Measurements from ENCODE around the gene BICRA. TPM values are rescaled to one million over a fixed set of nuclear protein-coding genes. Genes with fewer than 3 reads are reported as not detected.

BICRA gene
- total RNA-seq, 4 donors from 2014 or later, result 8.4 to 35.2 (median 28.7) TPM

DNA sequence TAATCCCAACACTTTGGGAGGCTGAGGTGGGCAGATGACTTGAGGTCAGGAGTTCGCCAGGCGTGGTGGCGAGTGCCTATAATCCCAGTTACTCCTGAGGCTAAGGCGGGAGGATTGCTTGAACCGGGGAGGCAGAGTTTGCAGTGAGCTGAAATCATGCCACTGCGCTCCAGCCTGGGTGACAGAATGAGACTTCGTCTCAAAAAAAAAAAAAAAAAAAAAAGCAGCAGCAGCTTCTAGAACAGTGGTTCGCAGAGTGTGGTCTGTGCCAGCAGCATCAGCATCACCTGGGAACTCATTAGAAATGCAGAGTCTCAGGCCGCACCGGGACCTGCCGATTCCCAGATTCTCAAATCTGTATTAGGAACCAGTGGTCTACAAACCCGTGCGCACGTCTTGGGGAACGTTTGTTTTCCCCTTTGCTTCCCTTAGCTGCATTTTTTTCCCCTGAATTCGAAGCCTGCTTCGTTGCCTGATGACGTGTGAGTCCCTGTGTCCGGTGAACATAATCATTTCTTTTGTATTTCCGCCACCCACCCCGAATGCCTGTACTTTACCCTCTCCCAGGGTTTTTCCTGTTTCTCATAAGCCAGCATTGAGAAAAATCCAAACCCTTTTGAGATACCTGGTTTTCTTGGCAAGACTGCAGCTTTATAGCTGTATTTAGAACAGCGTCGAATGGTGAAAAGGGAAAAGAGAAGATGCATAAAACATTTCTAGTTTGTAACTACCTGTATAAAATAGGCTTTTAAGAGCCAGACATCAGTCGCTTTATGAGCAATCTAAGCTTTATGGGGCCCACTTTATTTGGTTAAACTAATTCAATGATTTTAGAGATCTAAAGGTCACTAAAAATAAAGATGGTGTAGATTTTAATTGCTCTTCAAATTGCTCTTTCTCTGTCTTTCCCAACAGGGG, 49.8 kb downstream of the BICRA start:
- peak overlapping the region; percentile 88 to 99 (median 93) for H3K27ac ChIP-seq
- no peaks in the 10 kb centered on the region for H3K36me3 ChIP-seq
- intact Hi-C loops (cut with DNase I; ENCODE audit: low total_unique reads), result no loop called here
- in situ Hi-C loops (cut with MboI; ENCODE audit: low sequenced_read_pairs in 4 of 4), result no loop called here
- DNase-seq (no peak), ATAC-seq (no peak)
- H3K9me3 ChIP-seq, result no peaks in the 10 kb centered on the region
- peaks cover 59 to 64% of the 10 kb centered on the region in 2 donors for H3K4me1 ChIP-seq
- H3K27me3 ChIP-seq, result no peaks in the 10 kb centered on the region
- TF ChIP-seq, protein P1, sequence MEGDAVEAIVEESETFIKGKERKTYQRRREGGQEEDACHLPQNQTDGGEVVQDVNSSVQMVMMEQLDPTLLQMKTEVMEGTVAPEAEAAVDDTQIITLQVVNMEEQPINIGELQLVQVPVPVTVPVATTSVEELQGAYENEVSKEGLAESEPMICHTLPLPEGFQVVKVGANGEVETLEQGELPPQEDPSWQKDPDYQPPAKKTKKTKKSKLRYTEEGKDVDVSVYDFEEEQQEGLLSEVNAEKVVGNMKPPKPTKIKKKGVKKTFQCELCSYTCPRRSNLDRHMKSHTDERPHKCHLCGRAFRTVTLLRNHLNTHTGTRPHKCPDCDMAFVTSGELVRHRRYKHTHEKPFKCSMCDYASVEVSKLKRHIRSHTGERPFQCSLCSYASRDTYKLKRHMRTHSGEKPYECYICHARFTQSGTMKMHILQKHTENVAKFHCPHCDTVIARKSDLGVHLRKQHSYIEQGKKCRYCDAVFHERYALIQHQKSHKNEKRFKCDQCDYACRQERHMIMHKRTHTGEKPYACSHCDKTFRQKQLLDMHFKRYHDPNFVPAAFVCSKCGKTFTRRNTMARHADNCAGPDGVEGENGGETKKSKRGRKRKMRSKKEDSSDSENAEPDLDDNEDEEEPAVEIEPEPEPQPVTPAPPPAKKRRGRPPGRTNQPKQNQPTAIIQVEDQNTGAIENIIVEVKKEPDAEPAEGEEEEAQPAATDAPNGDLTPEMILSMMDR (IDR thresholded peaks at IDR 0.05 in 4 of 5, conservative IDR thresholded peaks at IDR 0.05 in 1 of 5), result no peak
- TF ChIP-seq POLR2A (IDR thresholded peaks at IDR 0.05), result no peak
- H3K4me3 ChIP-seq, result no peak overlapping the region

DNA sequence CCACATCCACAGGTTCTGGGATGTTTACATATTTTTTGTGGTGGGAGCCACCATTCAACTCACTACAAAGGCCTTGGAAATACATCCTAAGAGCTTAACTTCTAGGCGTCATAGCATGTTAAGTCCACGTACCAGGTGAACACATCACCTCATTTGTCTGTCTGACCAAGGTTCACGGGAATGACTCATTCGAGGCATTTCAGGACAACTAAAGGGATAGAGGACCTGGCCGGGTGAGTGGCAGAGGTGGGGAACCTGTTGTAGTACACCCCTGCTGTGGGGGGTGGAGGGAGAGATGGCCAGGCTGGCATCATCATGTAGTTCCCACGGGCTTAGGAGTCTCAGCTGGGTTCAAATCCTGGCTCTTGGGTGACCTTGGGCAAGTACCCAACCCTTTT, 51.5 kb downstream of the BICRA start:
- peak overlapping the region; percentile 88 to 99 (median 93) for H3K27ac ChIP-seq
- no peaks in the 10 kb centered on the region for H3K27me3 ChIP-seq
- peak in 1 of 2 donors; percentile 46 for DNase-seq
- ATAC-seq, result no peak
- no peaks in the 10 kb centered on the region for H3K36me3 ChIP-seq
- no peaks in the 10 kb centered on the region for H3K9me3 ChIP-seq
- intact Hi-C loops (cut with DNase I; ENCODE audit: low total_unique reads), result no loop called here
- TF ChIP-seq POLR2A (IDR thresholded peaks at IDR 0.05), result no peak
- TF ChIP-seq, protein P1 (IDR thresholded peaks at IDR 0.05 in 4 of 5, conservative IDR thresholded peaks at IDR 0.05 in 1 of 5), result no peak
- in situ Hi-C loops (cut with MboI; ENCODE audit: low sequenced_read_pairs in 4 of 4), result no loop called here
- peaks cover 69 to 72% of the 10 kb centered on the region in 2 donors for H3K4me1 ChIP-seq
- no peak overlapping the region for H3K4me3 ChIP-seq

DNA sequence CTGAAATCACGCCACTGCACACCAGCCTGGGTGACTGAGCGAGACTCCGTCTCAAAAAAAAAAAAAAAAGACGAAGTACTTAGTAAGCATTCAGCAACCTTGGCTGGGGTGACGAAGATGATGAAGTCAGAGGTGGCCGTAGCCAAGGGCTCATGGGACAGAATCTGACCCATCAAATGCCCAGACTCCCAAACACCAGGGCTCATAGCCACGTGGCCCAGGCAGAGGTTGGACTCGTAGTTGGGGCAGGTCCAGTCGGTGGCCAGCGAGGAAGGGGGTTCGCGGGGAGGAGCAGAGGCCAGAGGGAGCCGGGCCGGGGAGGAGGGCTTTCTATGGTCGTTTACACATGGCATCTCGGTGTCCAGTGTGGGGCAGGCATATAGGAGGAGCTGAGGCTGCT, 52.2 kb downstream of the BICRA start:
- peak overlapping the region in 2 of 4 donors; percentile 15 to 26 for H3K4me3 ChIP-seq
- intact Hi-C loops (cut with DNase I; ENCODE audit: low total_unique reads), result no loop called here
- H3K27me3 ChIP-seq, result no peaks in the 10 kb centered on the region
- DNase-seq (peak; percentile 89 to 96), ATAC-seq (peak; percentile 47 to 55)
- no peaks in the 10 kb centered on the region for H3K36me3 ChIP-seq
- TF ChIP-seq, protein P1 (IDR thresholded peaks at IDR 0.05 in 4 of 5, conservative IDR thresholded peaks at IDR 0.05 in 1 of 5), result no peak
- TF ChIP-seq POLR2A (IDR thresholded peaks at IDR 0.05), result peak; percentile 78 to 82
- H3K4me1 ChIP-seq, result peaks cover 75 to 79% of the 10 kb centered on the region in 2 donors
- in situ Hi-C loops (cut with MboI; ENCODE audit: low sequenced_read_pairs in 4 of 4), result no loop called here
- no peaks in the 10 kb centered on the region for H3K9me3 ChIP-seq
- H3K27ac ChIP-seq, result peak overlapping the region; percentile 88 to 99 (median 93)

DNA sequence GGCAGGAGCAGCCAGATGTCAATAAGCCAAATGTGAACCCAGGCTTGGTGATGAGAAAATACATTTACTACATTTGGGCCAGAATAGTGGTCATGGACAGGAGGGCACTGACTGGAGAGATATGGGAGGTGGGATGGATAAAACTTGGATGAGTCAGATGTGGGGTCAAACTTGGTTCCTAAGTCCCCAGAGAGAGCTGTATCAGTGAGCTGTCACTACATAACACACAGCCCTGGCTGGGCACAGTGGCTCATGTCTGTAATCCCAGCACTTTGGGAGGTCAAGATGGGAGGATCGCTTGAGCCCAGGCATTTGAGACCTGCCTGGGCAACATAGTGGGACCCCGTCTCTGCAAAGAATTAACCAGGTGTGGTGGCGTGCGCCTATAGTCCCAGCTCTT, 52.7 kb downstream of the BICRA start:
- ATAC-seq (no peak), DNase-seq (peak in 1 of 2 donors; percentile 43)
- H3K27ac ChIP-seq, result peak overlapping the region; percentile 88 to 99 (median 93)
- peak overlapping the region in 2 of 4 donors; percentile 15 to 26 for H3K4me3 ChIP-seq
- peaks cover 78 to 84% of the 10 kb centered on the region in 2 donors for H3K4me1 ChIP-seq
- TF ChIP-seq, protein P1 (IDR thresholded peaks at IDR 0.05 in 4 of 5, conservative IDR thresholded peaks at IDR 0.05 in 1 of 5), result no peak
- TF ChIP-seq POLR2A (IDR thresholded peaks at IDR 0.05), result no peak
- in situ Hi-C loops (cut with MboI; ENCODE audit: low sequenced_read_pairs in 4 of 4), result no loop called here
- no peaks in the 10 kb centered on the region for H3K36me3 ChIP-seq
- H3K27me3 ChIP-seq, result no peaks in the 10 kb centered on the region
- intact Hi-C loops (cut with DNase I; ENCODE audit: low total_unique reads), result no loop called here
- H3K9me3 ChIP-seq, result no peaks in the 10 kb centered on the region

All from gastrocnemius medialis (tissue), 4 donors.